Measurements from ENCODE around the gene BCL11A.
A peak's percentile ranks its signal among the peaks of the same experiment; 100 is the strongest.

BCL11A gene

DNA sequence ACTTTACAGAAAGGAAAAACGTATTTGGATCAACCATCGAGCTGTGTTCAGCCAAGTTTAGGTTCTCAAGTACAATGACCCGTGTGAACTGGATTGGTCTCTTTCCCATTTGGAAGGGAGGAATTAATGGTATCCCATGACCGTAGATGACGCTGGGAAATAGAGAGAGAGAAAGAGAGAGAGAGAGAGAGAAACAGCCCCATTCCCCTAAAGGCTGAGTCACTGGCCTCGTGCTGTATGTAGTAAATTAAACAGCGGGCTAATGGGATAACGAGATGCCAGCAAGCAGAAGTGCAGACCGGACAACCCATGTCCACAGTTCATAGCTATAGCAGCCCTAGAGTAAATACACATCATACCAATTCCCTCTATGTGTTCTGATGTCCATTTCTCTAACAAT is 99.6 kb downstream of the BCL11A start:
- no peak for DNase-seq

GRCh38 chr2:60453301-60453700 is 100.2 kb downstream of the BCL11A start:
- DNase-seq = no peak

GRCh38 chr2:60450488-60450887 is 103.0 kb downstream of the BCL11A start:
- DNase-seq = no peak

GRCh38 chr2:60447943-60448342 is 105.5 kb downstream of the BCL11A start:
- DNase-seq = no peak

- DNase-seq = no peak
Observed at GRCh38 chr2:60446413-60447267, 106.8 kb downstream of the BCL11A start.

GRCh38 chr2:60445684-60446179 is 107.7 kb downstream of the BCL11A start:
- DNase-seq = no peak

GRCh38 chr2:60442608-60443007 is 110.8 kb downstream of the BCL11A start:
- DNase-seq = no peak

DNA sequence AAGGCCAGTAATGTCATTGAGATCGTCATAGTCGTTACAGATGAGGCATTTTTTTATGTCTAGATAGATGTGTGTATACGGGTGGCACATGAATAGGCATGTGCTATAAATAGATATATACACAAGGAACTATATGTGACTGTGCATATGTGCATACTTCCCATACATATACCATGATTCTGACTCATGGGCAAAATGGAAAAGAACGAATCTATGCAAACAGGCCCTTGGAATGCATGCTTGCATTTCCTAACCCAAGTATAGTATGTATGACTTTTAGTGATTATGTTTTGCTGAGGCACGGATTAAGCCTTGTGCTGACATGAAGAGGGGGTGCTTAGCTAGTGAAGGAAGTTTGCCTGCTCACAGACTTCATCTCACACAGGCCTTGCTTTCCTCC is 111.7 kb downstream of the BCL11A start:
- DNase-seq = no peak

DNA sequence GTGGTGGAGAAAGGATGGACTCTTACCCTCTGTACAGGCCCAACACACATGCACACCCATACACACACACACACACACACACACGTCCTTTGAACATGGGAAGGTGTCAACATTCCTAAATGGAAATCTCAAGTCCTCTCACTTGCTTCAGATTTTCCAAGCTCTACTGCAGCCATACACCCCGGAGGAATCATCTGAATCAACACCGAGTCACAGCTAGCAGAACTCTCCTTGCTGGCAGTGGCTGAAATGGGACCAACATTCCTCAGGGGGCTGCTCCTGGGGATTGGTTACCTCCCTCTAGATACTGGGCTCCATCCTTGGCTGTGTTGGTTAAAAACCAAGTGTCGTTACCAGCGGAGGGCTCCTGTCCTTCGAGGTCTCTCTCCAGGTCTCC is 112.7 kb downstream of the BCL11A start:
- DNase-seq = no peak

- no peak for DNase-seq
Observed at GRCh38 chr2:60440079-60440766, 113.2 kb downstream of the BCL11A start.

DNA sequence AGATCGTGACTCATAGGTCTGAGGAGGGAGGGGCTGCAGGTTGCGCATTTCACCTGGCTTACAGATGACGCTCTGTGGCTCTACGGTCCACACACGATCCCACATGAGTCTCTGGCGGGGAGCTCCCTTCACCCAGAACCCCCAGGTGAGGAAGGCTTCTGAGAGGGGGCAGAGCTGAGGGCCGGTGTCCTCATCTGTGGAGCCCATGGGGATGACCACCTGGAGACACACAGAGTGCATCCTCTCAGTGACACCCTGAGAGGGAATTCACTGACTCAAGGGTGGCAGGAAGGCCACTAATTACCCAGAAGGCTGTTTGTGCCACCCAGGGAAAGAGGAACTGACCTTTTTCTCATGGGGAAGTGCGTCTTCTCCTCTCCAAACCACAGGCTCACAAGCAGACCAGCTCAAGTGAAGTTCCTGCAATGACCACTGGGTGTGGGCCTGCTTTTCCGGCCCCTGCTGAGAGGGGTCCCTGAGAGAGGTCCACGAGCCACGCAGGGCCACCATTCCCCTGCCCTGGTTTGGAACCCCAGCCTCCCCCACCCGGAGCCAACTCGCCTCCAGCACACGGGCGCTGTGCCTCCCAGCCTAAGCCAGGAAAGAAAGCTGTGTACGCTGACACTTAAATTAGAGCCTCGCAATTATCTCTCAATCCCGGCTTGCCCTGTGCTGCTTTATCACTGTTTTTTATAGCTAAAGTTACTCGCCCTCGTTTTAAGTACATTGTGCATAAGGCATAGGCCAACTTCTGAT is 114.1 kb downstream of the BCL11A start:
- DNase-seq = peak; percentile 22

DNA sequence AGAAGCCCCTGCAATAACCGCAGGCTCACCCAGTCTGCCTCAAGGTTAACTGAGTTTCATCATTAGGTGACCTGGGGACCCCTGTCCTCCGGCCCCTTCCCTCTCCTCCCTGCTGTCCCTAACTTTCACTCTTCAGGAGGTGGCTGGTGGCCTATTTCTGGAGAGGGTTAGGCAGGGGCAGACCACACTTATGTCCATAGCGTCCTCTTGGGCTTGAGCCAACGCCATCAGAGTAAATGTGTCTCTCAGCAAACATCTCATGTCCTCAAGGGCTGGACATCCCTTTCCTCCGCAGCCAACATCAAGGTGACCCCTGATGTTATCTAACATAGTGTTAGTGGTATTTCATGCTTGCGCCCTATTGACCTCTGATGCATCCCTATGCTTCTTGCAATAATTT is 114.8 kb downstream of the BCL11A start:
- no peak for DNase-seq

- no peak for DNase-seq
Observed at GRCh38 chr2:60438131-60438530, 115.3 kb downstream of the BCL11A start.

GRCh38 chr2:60437080-60437696 is 116.3 kb downstream of the BCL11A start:
- no peak for DNase-seq

GRCh38 chr2:60433018-60433596 is 120.3 kb downstream of the BCL11A start:
- no peak for DNase-seq

GRCh38 chr2:60432035-60432601 is 121.3 kb downstream of the BCL11A start:
- DNase-seq = no peak

GRCh38 chr2:60429681-60430080 is 123.8 kb downstream of the BCL11A start:
- peak; percentile 7 for DNase-seq

GRCh38 chr2:60426880-60427279 is 126.6 kb downstream of the BCL11A start:
- no peak for DNase-seq

DNA sequence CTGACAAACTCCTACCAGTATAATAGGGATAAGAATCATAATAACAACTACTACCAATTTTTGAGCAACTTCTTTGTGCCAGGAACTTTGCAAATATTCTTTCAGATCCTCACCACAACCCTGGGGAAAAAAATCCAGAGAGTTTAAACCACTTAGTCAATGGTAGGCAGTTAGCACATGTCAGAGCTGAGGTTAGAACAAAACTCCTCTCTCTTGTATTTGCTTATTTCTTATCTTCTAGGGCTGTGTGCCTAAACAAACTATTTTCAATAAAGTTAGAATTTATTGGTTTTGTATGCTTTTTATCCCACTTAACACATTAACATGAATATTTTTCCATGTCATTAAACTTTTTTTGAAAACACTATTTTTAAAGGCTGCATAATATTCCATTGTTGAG is 127.1 kb downstream of the BCL11A start:
- no peak for DNase-seq

DNA sequence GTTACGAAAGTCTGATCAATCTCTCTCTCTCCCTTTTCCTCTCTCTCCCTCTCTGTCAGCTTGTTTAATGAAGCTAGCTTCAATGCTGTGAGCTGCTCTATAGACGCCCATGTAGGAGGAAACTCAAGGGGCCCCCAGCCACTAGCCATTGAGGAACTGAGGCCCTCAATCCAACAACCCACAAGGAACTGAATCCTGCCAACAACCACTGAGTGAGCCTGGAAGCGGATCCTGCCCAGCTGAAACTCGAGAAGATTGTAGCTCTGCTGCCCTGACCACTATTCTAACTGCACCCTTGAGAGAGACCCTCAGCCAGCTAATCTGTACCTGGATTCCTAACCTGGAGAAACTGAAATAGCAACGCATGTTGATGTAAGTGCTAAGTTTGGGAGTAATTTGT is 129.2 kb downstream of the BCL11A start:
- no peak for DNase-seq

- no peak for DNase-seq
Observed at GRCh38 chr2:60423505-60423904, 129.9 kb downstream of the BCL11A start.

GRCh38 chr2:60422826-60423483 is 130.5 kb downstream of the BCL11A start:
- no peak for DNase-seq
